Tibial nerve (tissue), 4 donors: ENCODE data around the gene ATP8A2. TPM values are rescaled to one million over a fixed set of nuclear protein-coding genes. Genes with fewer than 3 reads are reported as not detected.

Experiments used
- DNase-seq, 2 donors: peaks; one replicate each; pipeline ENCODE4 v3.0.0-alpha.2; 2019; ENCODE audit warnings: low spot score in 2 of 2
- H3K27ac ChIP-seq, 4 donors: fragments of 200-600 bp; sonication (generic) in 3 of 4; one replicate each; pipeline ENCODE4 v1.5.1; 2017 to 2019; ENCODE audit warnings: mild to moderate bottlenecking in 1 of 4
- H3K27me3 ChIP-seq, 2 donors: fragments of 200-600 bp; sonication (generic) in 1 of 2; one replicate each; pipeline versions ENCODE4 v1.5.1 to v1.6.0; 2017 to 2019
- H3K36me3 ChIP-seq, 3 donors: fragments of 200-600 bp; sonication (generic); one replicate each; pipeline ENCODE4 v1.5.1; 2018 to 2019
- H3K4me1 ChIP-seq, 4 donors: fragments of 200-600 bp; sonication (generic) in 3 of 4; one replicate each; pipeline ENCODE4 v1.5.1; 2017 to 2019
- H3K4me3 ChIP-seq, 4 donors: fragments of 200-600 bp; sonication (generic) in 3 of 4; one replicate each; pipeline ENCODE4 v1.5.1; 2017 to 2019; ENCODE audit warnings: mild to moderate bottlenecking in 1 of 4, moderate library complexity in 1 of 4
- H3K9me3 ChIP-seq, 4 donors: fragments of 200-600 bp; sonication (generic) in 3 of 4; one replicate each; pipeline ENCODE4 v1.5.1; 2017 to 2019
- CTCF ChIP-seq, 5 experiments: fragments of 200-600 bp in 3 of 5; fragments of 450-650 bp in 2 of 5; sonication (generic) in 3 of 5; IDR thresholded peaks; one replicate each; pipeline ENCODE4 v1.5.1; 2016 to 2019; ENCODE audit warnings: antibody characterized with exemption in 5 of 5, mild to moderate bottlenecking in 3 of 5, moderate library complexity in 2 of 5
- EP300 ChIP-seq, 2 donors: sonication (generic); formaldehyde crosslinking; IDR thresholded peaks; one replicate each; pipeline ENCODE4 v1.6.1; 2017; ENCODE audit warnings: antibody characterized with exemption in 2 of 2, mild to moderate bottlenecking in 1 of 2
- POLR2A ChIP-seq, 2 donors: fragments of 450-650 bp; IDR thresholded peaks; one replicate each; pipeline ENCODE4 v1.6.1; 2017; ENCODE audit warnings: antibody characterized with exemption in 2 of 2, mild to moderate bottlenecking in 2 of 2, moderate library complexity in 2 of 2
- WGBS, 2 donors: methylation state at CpG; one replicate each; pipeline ENCODE4 v1.1.5; 2018; 5-methylcytosine and 5-hydroxymethylcytosine counted together
- total RNA-seq, 4 donors: library from RNA; depleted of rRNA; stranded (reverse); fragments of >200 nt; gene quantifications; one replicate each; pipeline ENCODE4 v1.1.0, GENCODE V29; 2016

Gene ATP8A2
- total RNA-seq, 4 donors from 2014 or later, result 0.30 to 1.7 (median 0.61) TPM

DNA sequence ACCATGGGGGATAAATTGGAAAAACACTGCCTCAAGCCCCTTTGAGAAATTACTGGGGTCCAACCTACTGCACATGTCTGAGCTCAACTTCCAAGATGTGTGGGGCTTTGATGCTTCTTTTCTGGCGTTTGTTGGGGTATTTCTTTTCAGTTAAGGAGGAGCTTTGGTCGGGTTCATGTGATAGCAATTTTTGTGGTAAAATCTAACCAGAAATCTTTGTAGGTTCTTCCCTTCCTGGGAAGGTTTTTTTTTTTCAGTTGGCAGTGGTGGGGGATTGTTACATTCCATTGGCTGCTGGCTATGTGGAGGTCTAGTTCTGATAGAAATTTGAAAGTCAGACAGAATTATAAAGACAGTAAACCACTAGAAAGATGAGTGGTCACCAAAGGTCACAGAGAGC is 327.8 kb downstream of the ATP8A2 start:
- 57 to 65% methylated on average over 2 of the region's 2 CpGs for WGBS, 2 donors
- Histone ChIP-seq H3K27ac (no peak overlapping the region), H3K27me3 (no peaks in the 10 kb centered on the region), H3K36me3 (no peaks in the 10 kb centered on the region), H3K4me1 (no peaks in the 10 kb centered on the region), H3K4me3 (no peak overlapping the region), H3K9me3 (no peaks in the 10 kb centered on the region)
- no peak for DNase-seq
- no peak for TF ChIP-seq EP300 (IDR thresholded peaks at IDR 0.05)
- TF ChIP-seq POLR2A (IDR thresholded peaks at IDR 0.05), result no peak
- TF ChIP-seq CTCF (IDR thresholded peaks at IDR 0.05), result no peak

DNA sequence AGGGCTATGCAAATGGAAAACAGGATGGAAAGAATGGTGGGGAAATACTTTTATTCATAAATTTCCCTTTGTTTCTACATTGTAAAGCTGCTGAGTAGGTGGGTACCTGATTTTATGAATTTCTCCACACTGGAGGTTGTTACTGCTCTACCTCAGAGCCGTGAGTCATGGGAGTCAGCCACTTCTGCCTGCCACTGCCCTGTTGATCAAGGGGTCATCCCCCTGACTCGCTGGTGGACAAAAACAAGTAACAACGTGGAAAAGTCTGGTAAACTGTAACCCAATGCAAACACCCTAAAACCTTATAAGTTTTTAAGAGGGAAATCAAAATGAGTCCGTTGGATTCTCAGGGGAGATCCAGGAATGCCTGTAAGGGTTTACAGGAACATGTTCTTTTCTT is 329.5 kb downstream of the ATP8A2 start:
- Histone ChIP-seq H3K4me3 (no peak overlapping the region), H3K36me3 (no peaks in the 10 kb centered on the region), H3K27me3 (no peaks in the 10 kb centered on the region), H3K4me1 (no peaks in the 10 kb centered on the region), H3K9me3 (no peaks in the 10 kb centered on the region), H3K27ac (no peak overlapping the region)
- no peak for TF ChIP-seq EP300 (IDR thresholded peaks at IDR 0.05)
- TF ChIP-seq POLR2A (IDR thresholded peaks at IDR 0.05), result no peak
- TF ChIP-seq CTCF (IDR thresholded peaks at IDR 0.05), result no peak
- DNase-seq, result no peak
- WGBS, 2 donors, result 59 to 69% methylated on average over 4 of the region's 4 CpGs

- H3K4me3 ChIP-seq, result no peak overlapping the region
- H3K36me3 ChIP-seq, result no peaks in the 10 kb centered on the region
- no peak for DNase-seq
- no peaks in the 10 kb centered on the region for H3K27me3 ChIP-seq
- no peaks in the 10 kb centered on the region for H3K4me1 ChIP-seq
- no peak for TF ChIP-seq CTCF (IDR thresholded peaks at IDR 0.05)
- no peak for TF ChIP-seq EP300 (IDR thresholded peaks at IDR 0.05)
- no peak for TF ChIP-seq POLR2A (IDR thresholded peaks at IDR 0.05)
- WGBS, 2 donors, result 69 to 87% methylated on average over 2 of the region's 2 CpGs
- no peaks in the 10 kb centered on the region for H3K9me3 ChIP-seq
- H3K27ac ChIP-seq, result no peak overlapping the region
These were observed 330.6 kb downstream of the ATP8A2 start for GRCh38 chr13:25702386-25702785.

GRCh38 chr13:25707726-25708125 is 336.0 kb downstream of the ATP8A2 start:
- TF ChIP-seq EP300 (IDR thresholded peaks at IDR 0.05), result no peak
- TF ChIP-seq POLR2A (IDR thresholded peaks at IDR 0.05), result no peak
- no peak for TF ChIP-seq CTCF (IDR thresholded peaks at IDR 0.05)
- DNase-seq, result no peak
- Histone ChIP-seq H3K27me3 (no peaks in the 10 kb centered on the region), H3K4me1 (peaks cover 0 to 11% (median 0%) of the 10 kb centered on the region in 4 donors), H3K27ac (no peak overlapping the region), H3K36me3 (no peaks in the 10 kb centered on the region), H3K4me3 (no peak overlapping the region), H3K9me3 (no peaks in the 10 kb centered on the region)
- 17 to 34% methylated on average over 1 of the region's 1 CpG for WGBS, 2 donors

DNA sequence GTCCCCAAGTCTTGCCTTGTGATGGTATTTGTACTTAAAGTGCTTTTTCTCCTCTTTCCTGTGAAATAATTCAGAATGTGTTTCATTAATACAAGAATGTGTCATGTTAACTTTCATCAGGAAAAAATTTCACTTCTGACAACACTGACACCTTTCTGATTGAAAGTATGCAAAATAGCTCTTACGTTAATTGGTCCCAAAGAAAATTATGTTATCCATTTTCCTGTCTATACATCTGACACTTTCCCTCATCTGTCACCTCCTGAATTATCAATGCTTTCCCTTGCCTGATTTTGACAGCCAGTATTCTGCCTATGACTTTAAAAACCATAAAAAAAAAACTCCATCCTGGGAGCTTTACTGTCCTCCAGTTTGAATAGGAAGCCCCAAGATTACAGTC is 336.5 kb downstream of the ATP8A2 start:
- Histone ChIP-seq H3K9me3 (no peaks in the 10 kb centered on the region), H3K27me3 (no peaks in the 10 kb centered on the region), H3K36me3 (no peaks in the 10 kb centered on the region), H3K27ac (no peak overlapping the region), H3K4me1 (peaks cover 0 to 11% (median 0%) of the 10 kb centered on the region in 4 donors), H3K4me3 (no peak overlapping the region)
- 82 to 83% methylated on average over 1 of the region's 1 CpG for WGBS, 2 donors
- no peak for TF ChIP-seq CTCF (IDR thresholded peaks at IDR 0.05)
- TF ChIP-seq POLR2A (IDR thresholded peaks at IDR 0.05), result no peak
- no peak for TF ChIP-seq EP300 (IDR thresholded peaks at IDR 0.05)
- no peak for DNase-seq
